SH-SY5Y (cell line): ENCODE data around the gene TBX15.

Source experiments
- GATA2 ChIP-seq: IDR thresholded peaks from 2 replicates; pipeline ENCODE4 v1.6.1; 2011; ENCODE audit warnings: mild to moderate bottlenecking, low read depth, low read length
- GATA3 ChIP-seq: IDR thresholded peaks from 2 replicates; pipeline ENCODE4 v1.6.1; 2011; ENCODE audit warnings: low read depth, mild to moderate bottlenecking, low read length, moderate library complexity

GRCh38 chr1:118963138-118963455 is 25.0 kb downstream of the TBX15 start:
- TF ChIP-seq GATA2: no peak
- TF ChIP-seq GATA3: no peak
